A172 (cell line): ENCODE measurements around the gene LINGO4. TPM values are rescaled to one million over a fixed set of nuclear protein-coding genes. Genes with fewer than 3 reads are reported as not detected.

Experiments used
- total RNA-seq: library from RNA; depleted of rRNA; stranded (reverse); fragments of >200 nt; shearing (Covaris generic); gene quantifications from 2 replicates; pipeline ENCODE4 v1.2.3, GENCODE V29; 2014; rRNA removed

LINGO4 gene
- total RNA-seq, 1 experiment from 2014 or later = not detected

Other genes starting within 250 kb of the LINGO4 start
- gene SNX27, start 193.4 kb downstream of the LINGO4 start, total RNA-seq = 23.7 and 28.7 TPM in 2 replicates
- gene CELF3, start 88.6 kb downstream of the LINGO4 start, total RNA-seq = not detected in 2 replicates
- not detected in 2 replicates for gene RIIAD1, start 83.9 kb downstream of the LINGO4 start, total RNA-seq
- gene MRPL9, start 41.9 kb downstream of the LINGO4 start, total RNA-seq = 275 and 300 TPM in 2 replicates
- gene TDRKH, start 14.9 kb downstream of the LINGO4 start, total RNA-seq = 24.2 and 25.1 TPM in 2 replicates
- gene RORC, start 26.4 kb upstream of the LINGO4 start, total RNA-seq = 0.12 and 0.14 TPM in 2 replicates
- gene C2CD4D, start 34.4 kb upstream of the LINGO4 start, total RNA-seq = not detected in 2 replicates
- not detected in 2 replicates for gene THEM5, start 48.3 kb upstream of the LINGO4 start, total RNA-seq
- 9.5 and 11.2 TPM in 2 replicates for gene THEM4, start 104.1 kb upstream of the LINGO4 start, total RNA-seq
- 760 and 801 TPM in 2 replicates for gene S100A10, start 188.4 kb upstream of the LINGO4 start, total RNA-seq
- 517 and 658 TPM in 2 replicates for gene S100A11, start 231.6 kb upstream of the LINGO4 start, total RNA-seq